Adrenal gland (tissue), 5 donors: ENCODE results near the gene LY6G6F.

Experiments
- POLR2A ChIP-seq, 2 donors: fragments of 450-650 bp; IDR thresholded peaks; one replicate each; pipeline ENCODE4 v1.6.1; 2017; ENCODE audit warnings: antibody characterized with exemption in 2 of 2, mild to moderate bottlenecking in 2 of 2, moderate library complexity in 1 of 2
- TF ChIP-seq, protein P1 (sequence below), 6 experiments: fragments of 450-650 bp in 4 of 6; fragments of 200-600 bp in 2 of 6; sonication (generic) in 1 of 6; IDR thresholded peaks; 1 replicate in 5 of 6; 2 replicates in 1 of 6; pipeline versions ENCODE4 v1.5.1 to v1.8.0; 2016 to 2021; ENCODE audit warnings: antibody characterized with exemption in 6 of 6, mild to moderate bottlenecking in 2 of 6, moderate library complexity in 1 of 6
- donor health status: DM: no; HTN: no; CAD: no.

DNA sequence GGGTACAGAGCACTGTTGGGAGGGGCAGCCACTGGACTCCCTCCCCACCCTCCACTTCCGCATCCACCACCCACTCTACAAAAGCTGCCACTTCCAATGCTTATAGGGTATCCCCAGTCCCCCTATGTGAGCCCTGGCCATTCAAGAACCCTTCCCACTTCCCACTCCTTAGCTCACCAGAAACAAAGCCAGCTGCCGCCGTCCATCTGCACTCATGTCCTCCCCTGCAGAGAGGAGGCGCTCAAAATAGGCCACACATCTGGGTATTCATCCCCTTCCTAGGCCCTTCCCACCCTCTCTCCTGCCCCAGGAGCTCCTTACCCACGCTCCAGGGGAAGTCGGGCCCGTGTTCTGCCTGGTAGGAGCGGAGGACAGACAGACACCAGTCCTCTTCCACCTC, 19.3 kb upstream of the LY6G6F start:
- TF ChIP-seq, protein P1, sequence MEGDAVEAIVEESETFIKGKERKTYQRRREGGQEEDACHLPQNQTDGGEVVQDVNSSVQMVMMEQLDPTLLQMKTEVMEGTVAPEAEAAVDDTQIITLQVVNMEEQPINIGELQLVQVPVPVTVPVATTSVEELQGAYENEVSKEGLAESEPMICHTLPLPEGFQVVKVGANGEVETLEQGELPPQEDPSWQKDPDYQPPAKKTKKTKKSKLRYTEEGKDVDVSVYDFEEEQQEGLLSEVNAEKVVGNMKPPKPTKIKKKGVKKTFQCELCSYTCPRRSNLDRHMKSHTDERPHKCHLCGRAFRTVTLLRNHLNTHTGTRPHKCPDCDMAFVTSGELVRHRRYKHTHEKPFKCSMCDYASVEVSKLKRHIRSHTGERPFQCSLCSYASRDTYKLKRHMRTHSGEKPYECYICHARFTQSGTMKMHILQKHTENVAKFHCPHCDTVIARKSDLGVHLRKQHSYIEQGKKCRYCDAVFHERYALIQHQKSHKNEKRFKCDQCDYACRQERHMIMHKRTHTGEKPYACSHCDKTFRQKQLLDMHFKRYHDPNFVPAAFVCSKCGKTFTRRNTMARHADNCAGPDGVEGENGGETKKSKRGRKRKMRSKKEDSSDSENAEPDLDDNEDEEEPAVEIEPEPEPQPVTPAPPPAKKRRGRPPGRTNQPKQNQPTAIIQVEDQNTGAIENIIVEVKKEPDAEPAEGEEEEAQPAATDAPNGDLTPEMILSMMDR (IDR thresholded peaks at IDR 0.05) = no peak
- no peak for TF ChIP-seq POLR2A (IDR thresholded peaks at IDR 0.05)
